ENCODE data around the gene GCSH.

GRCh38 chr16:81081014-81081413 is 15.2 kb downstream of the GCSH start:
- no peak for TF ChIP-seq CTCF (IDR thresholded peaks at IDR 0.05; ENCODE audit: insufficient read depth, low read depth, low read length)
- no peak for TF ChIP-seq EZH2 (IDR thresholded peaks at IDR 0.05; ENCODE audit: insufficient read depth, low read length)
